IMR-90 (cell line): ENCODE results near the gene TCTA.

Source experiments
- MAZ ChIP-seq: IDR thresholded peaks from 2 replicates; pipeline ENCODE4 v1.6.1; 2012; ENCODE audit warnings: low read depth, mild to moderate bottlenecking, low read length, improper control_type of control experiment, moderate library complexity, borderline replicate concordance
- POLR2A ChIP-seq: IDR thresholded peaks from 2 replicates; pipeline ENCODE4 v1.6.1; 2012; ENCODE audit warnings: mild to moderate bottlenecking, low read depth, low read length
- TF ChIP-seq, protein P1 (sequence below): conservative IDR thresholded peaks from 2 replicates; pipeline ENCODE4 v1.5.1; 2012; ENCODE audit warnings: mild to moderate bottlenecking, low read depth, low read length, improper control_type of control experiment

DNA sequence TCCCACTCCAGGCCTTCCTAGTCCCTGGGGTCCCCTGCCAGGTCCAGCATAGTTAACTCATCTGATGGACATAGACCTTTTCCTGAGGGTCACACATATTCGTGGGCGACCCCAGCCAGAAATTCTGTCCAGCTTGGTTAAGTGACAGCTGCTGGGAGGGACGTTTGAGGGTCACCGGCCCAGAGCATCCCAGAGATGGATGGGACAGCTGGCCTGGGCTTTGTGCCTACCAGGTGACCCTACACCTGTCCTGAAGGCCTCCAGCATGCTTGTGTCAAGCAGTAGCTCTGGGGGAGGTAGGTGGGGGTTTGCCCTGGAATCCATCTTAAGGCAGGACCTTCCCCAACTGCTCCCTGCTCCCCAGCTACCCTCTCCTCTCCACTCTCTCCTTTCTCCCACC lies 48.7 kb downstream of the TCTA start:
- TF ChIP-seq POLR2A (no peak), MAZ (no peak)
- TF ChIP-seq, protein P1, sequence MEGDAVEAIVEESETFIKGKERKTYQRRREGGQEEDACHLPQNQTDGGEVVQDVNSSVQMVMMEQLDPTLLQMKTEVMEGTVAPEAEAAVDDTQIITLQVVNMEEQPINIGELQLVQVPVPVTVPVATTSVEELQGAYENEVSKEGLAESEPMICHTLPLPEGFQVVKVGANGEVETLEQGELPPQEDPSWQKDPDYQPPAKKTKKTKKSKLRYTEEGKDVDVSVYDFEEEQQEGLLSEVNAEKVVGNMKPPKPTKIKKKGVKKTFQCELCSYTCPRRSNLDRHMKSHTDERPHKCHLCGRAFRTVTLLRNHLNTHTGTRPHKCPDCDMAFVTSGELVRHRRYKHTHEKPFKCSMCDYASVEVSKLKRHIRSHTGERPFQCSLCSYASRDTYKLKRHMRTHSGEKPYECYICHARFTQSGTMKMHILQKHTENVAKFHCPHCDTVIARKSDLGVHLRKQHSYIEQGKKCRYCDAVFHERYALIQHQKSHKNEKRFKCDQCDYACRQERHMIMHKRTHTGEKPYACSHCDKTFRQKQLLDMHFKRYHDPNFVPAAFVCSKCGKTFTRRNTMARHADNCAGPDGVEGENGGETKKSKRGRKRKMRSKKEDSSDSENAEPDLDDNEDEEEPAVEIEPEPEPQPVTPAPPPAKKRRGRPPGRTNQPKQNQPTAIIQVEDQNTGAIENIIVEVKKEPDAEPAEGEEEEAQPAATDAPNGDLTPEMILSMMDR, result no peak
